GM18505 (cell line): ENCODE results near the gene RNPS1.

Experiments used
- ATAC-seq: cut with Tn5 transposase; IDR thresholded peaks from one replicate; pipeline ENCODE4 v1.9.1; 2021; ENCODE audit not compliant: unreplicated experiment
- POLR2A ChIP-seq: IDR thresholded peaks from 4 replicates; pipeline ENCODE4 v1.6.1; 2011; ENCODE audit warnings: borderline replicate concordance; ENCODE audit not compliant: insufficient read depth, insufficient read length; ENCODE audit errors: extremely low read depth

Gene RNPS1

GRCh38 chr16:2205104-2205966 lies 62.6 kb downstream of the RNPS1 start, which contains the start of gene MLST8:
Gene MLST8, plus strand, starts transcription at chr16:2205454. Its CDS starts 632 bp downstream, at chr16:2206086.
- peak; percentile 93 for TF ChIP-seq POLR2A
- peak; percentile 75 for ATAC-seq

GRCh38 chr16:2204416-2205103 lies 63.4 kb downstream of the RNPS1 start:
- TF ChIP-seq POLR2A: no peak
- ATAC-seq: no peak
